Measurements from ENCODE around the gene STAT5B.
"Not testable (repeated sequence)": the region's sequence is repeated elsewhere in the genome, so short reads cannot be mapped to it uniquely, and the experiment has no call there.

STAT5B gene

GRCh38 chr17:42264366-42264765 lies 11.8 kb downstream of the STAT5B start:
- not testable (repeated sequence) for DNase-seq

GRCh38 chr17:42260318-42260717 lies 15.9 kb downstream of the STAT5B start:
- no peak for DNase-seq

DNA sequence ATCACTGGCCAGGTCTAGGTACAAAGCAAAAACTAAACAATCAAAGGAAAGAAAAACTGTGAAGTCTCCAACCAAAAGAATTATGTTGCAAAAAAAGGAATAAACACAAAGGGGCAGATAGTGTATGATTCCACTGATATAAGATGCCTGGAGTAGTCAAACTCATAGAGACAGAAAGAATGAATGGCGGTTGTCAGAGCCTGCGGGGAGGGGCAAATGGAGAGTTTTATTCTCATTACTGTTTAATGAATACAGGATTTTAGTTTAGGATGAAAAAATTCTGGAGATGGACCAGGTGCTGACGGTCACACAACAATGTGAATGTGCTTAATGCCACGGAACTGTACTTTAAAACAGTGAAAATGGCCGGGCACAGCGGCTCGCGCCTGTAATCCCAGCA lies 20.7 kb downstream of the STAT5B start:
- DNase-seq = no peak

GRCh38 chr17:42253578-42253977 lies 22.6 kb downstream of the STAT5B start:
- DNase-seq = no peak

DNA sequence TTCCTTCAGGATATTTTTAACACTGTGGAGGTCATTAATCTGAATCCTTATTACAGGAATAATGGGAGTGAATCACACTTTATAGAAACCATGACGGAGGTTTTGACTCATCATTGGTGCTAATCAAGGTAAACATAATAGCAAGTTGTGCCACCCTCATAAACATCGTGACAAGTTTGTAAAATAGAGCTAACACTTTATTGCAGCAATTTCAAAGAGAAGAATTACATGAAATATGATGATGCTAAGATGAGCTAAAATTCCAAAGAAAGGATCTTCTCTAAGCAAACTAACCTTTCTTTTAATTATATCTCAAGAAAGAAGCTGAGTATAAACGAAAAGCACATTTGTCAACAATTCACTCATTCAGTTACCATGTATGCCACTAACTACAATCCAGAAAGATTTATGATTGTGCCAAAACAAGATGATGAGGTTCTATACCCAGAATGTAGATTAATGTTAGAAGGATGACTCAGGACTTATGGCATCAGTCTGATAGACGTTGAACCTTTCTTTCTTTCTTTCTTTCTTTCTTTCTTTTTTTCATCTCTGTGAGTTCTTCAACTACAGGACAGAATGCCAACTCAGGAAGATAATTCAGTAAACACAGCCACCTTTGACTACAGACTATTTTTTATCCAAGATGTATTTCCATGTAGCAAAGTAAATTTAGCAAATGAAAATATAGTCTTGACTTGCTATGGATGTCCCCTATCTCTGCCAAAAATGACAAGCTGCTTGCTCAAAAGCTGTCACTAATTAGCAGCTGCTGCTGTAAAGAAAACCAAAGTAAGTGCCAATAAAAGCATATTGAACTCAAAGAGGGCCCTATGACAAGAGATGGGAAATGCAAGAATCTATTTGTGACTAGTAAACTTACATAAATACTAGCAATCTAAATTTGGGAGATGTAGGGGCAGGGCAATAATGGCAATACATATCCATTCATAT lies 23.3 kb downstream of the STAT5B start:
- DNase-seq = peak; percentile 66

DNA sequence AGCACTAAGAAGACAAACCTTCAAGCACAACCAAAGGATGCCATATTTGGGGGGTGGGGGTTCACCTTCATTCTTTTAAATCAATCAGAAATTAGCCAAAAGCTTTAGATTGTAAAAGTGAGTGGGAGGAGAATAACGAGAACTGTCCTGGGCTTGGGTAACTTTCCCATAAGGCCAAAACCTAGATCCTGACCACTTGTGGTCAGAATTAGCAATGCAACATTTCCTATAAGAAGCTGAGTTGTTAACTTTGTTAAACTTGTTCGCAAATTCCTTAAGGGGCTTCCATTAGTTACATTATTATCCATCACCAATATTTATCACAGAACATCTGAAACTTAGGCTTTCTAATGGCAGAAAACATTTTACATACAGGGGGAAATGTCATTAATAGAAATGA lies 25.1 kb downstream of the STAT5B start:
- DNase-seq = no peak

DNA sequence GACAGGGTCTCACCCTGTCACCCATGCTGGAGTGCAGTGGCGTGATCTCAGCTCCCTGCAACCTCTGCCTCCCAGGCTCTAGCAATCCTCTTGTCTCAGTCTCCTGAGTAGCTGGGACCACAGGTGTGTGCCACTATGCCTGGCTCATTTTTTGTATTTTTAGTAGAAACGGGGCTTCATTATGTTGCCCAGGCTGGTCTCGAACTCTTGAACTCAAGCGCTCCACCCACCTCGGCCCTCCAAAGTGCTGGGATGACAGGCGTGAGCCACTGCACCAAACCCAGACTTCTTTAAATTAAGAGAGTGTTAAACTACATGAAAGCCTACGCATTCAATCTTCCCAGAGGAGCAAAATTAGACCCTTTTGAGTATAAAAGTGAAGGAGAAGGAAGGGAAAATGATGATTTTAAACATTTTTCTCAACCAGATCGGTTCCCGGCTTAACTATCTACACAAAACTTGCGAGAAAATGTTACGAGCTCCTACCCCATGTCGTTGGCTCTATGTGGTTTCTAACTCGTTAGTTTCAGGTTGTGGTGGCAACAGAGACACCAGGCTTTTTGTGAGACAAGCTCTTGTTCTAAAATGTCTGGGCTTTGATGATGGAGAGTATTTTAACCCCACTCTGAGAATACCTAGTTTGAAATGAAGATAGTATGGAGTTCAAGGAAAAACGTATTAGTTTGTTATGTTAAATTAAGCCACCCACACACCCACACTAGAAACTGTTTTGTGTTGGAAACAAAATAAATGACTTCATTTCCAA lies 26.3 kb downstream of the STAT5B start:
- peak; percentile 87 for DNase-seq

DNA sequence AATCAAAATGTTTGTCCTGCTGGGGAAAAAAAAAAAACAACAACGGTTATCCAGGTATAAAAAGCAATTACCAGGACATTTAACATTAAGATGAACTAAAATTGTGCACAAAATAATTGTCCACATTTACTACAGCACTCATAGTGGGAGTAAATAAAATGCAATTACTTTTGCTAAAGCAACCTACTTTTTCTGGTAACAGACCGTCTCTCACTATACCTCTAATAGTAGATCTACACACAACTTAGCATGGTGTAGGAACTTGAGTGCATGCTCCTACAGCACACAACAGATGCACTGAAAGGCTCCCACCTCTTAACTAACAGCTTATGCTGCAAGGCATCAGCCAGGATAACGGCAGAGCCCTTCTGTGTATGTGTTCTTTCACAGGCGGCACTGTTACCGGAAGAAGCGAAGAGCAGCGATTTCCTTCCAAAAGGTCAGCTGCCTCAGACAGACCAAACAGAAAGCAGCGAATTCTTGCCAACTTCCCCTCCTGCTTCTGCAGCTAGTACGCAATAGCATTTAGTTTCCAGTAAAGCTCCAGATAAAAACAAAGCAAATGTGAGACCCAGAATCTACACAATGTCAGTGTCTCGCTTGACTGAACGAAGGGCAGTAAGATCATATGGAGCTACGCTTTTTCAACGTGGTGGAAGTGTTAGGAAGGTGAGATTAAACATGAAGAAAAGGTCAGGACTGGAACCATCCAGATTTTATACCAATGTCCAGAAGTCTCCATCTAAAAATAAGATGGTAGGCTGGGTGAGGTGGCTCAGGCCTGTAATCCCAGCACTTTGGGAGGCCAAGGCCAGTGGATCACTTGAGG lies 27.6 kb downstream of the STAT5B start:
- peak; percentile 91 for DNase-seq

- DNase-seq = no peak
Measured at GRCh38 chr17:42247734-42248133, 28.5 kb downstream of the STAT5B start.

GRCh38 chr17:42246515-42246914 lies 29.7 kb downstream of the STAT5B start:
- DNase-seq = peak; percentile 26

GRCh38 chr17:42245183-42245582 lies 31.0 kb downstream of the STAT5B start:
- DNase-seq = not testable (repeated sequence)

- not testable (repeated sequence) for DNase-seq
Measured at GRCh38 chr17:42244116-42244515, 32.1 kb downstream of the STAT5B start.

DNA sequence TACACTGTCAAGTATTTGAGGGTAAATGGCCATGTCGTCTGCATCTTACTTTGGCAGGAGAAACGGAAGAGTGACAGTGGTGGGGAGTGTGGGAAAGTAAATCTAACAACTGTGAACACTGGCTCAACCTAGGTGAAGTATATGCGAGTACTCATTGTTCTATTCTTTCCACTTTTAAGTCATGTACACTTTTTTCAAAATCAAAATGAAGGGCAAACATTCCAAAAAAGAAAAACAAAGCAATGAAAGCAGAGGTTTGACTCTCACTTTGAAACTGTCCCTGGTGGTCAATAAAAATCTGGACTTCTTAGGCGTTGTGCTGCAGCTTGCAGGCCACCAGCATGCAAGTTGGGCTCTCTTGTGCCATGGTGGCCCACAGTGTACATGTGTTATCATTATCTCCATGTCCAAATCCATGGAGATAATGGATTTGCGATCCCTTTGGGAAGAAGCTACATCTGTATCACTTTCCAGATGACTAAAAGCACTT lies 32.7 kb downstream of the STAT5B start:
- DNase-seq = no peak

DNA sequence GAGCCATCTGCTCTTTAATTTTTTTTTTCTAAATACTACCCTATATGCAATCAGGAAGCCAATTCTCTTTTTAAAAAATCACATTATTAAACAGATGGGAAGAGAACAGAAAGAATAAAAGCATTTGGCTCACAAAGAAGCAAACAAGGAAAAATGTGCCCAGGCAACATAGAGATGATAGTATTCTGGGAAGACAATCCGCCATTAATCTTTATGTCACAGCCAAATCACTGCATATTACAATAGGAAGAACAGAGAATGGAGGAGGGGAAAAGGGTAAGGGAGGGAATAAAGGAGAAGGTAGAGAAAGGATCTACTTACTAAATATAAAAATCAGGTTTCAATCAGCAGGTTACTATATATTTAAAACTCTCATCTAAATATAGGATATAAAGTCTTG lies 34.3 kb downstream of the STAT5B start:
- DNase-seq = no peak

- DNase-seq = not testable (repeated sequence)
Measured at GRCh38 chr17:42240863-42241262, 35.3 kb downstream of the STAT5B start.

- no peak for DNase-seq
Measured at GRCh38 chr17:42240201-42240600, 36.0 kb downstream of the STAT5B start.

DNA sequence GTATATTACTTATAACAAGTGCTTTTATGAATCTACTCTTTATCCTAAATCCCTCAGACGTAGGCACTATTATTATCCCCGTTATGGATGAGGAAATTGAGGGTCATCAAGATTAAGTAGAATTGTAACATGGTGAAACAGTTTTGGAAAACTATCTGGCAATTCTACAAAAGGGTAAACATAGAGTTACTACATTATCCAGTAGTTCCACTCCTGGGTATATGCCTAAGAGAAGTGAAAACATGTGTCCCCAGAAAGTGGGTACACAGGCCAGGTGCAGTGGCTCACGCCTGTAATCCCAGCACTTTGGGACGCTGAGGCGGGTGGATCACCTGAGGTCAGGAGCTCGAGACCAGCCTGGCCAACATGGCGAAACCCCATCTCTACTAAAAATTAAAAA lies 36.6 kb downstream of the STAT5B start:
- DNase-seq = not testable (repeated sequence)

DNA sequence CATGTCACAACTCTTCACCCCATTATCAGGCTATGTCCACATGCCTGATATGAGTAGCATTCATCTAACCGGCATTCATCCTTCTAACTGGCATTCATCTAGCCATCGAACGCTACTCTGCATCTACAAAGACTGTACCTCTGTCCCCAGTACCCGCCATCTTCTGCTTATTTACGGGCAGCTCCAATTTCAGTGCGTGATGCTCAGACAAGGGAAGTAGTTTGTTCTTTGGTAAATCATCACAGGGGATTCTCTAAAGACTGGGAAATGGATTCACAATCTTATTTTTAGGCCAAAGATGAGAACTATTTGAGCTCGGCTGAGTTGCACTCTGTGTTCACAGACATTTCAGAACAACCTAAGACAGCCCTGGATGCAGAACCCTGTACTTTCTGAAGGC lies 39.4 kb downstream of the STAT5B start:
- no peak for DNase-seq

DNA sequence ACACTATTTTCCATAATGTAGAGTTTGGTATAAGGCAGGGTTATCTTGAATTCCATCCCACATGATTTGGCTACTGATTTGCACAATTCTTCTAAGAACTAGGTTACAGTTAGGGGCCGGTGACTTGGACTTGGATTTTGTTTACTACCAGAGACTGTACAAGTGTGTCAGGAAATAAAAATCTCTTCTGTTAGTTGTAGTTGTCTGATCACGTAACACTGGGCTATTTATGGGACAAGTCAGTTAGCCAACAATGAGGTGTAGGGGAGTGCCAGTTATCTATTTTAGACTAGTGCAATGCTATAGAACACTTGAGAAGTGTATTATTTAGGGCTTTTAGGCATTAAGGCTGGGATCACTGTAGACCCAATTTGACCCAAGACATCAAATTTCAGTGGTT lies 42.2 kb downstream of the STAT5B start:
- no peak for DNase-seq

DNA sequence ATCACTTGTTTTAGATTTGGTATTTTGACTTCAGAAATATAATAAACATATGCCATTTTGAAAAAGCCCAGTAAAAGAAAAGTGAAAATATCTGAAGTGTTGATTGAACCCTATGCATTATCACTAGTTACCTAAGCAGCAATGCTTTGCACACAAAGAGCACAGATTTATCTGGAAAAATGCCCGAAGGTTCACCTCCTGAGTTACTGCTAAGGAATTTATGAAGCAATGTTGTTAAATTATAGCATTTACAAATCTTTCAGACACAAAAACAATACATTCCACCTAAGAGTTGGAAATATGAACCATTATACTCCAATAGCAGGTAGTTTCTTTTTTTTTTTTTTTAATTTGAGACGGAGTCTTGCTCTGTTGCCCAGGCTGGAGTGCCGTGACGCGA lies 43.0 kb downstream of the STAT5B start:
- DNase-seq = no peak

GRCh38 chr17:42230225-42230624 lies 46.0 kb downstream of the STAT5B start:
- peak; percentile 81 for DNase-seq

DNA sequence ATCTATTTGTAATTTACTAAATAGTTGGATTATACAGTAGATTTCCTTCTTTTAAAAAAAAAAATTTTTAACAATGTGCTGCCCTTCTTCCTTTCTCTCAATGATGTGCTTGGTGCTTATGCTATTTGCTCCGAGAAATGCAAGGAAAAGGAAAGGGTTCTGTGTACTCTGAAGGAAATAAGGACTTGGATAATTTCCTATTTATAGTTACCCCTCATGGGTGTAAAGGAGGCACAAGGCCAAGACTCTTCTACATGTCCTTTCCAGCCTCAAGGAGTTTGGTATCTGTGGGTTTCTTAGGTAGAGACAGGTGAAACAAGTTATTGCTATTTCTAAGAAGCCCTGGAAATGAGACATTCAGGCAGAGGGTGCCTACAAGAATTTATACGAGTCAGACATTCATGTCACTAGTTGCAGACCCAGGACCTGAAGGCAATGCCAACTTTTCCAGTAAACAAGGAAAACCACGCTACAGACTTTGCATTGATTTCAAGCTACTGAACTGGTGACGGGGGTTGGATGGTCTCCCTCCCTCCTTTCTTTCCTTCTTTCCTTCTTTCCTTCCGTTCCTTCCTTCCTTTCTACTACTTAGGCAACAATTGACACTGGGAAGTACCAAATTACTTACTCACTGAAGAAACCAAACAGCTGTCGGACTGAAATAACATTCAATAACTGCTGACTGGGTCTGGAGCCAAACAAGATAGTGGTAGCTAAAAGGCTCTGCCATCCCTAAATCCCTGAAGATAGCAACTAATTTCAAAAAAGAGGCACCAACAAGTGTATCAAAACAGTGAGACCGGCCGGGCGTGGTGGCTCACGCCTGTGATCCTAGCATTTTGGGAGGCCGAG lies 48.1 kb downstream of the STAT5B start:
- no peak for DNase-seq
